ENCODE data around the gene P3H1.
"Not testable (repeated sequence)": the region's sequence is repeated elsewhere in the genome, so short reads cannot be mapped to it uniquely, and the experiment has no call there.

P3H1 gene

GRCh38 chr1:42737986-42738677, 28.7 kb downstream of the P3H1 start:
- intact Hi-C loops (cut with DNase I) = no loop called here
- DNase-seq = peak in 1 of 42 donors; percentile 38

GRCh38 chr1:42737257-42737656, 29.6 kb downstream of the P3H1 start:
- intact Hi-C loops (cut with DNase I) = no loop called here
- peak in 17 of 42 donors; percentile 7 to 46 (median 21) for DNase-seq

GRCh38 chr1:42736571-42737200, 30.1 kb downstream of the P3H1 start:
- peak in 2 of 42 donors; percentile 3 to 21 for DNase-seq
- intact Hi-C loops (cut with DNase I) = no loop called here

- intact Hi-C loops (cut with DNase I) = no loop called here
- peak in 2 of 42 donors; percentile 2 to 25 for DNase-seq
These were observed 30.7 kb downstream of the P3H1 start for GRCh38 chr1:42736152-42736551.

GRCh38 chr1:42735477-42736105, 31.2 kb downstream of the P3H1 start:
- peak in 2 of 42 donors; percentile 6 to 26 for DNase-seq
- intact Hi-C loops (cut with DNase I) = no loop called here

GRCh38 chr1:42735056-42735455, 31.8 kb downstream of the P3H1 start:
- DNase-seq = peak in 2 of 42 donors; percentile 0 to 23

GRCh38 chr1:42734201-42735035, 32.4 kb downstream of the P3H1 start:
- intact Hi-C loops (cut with DNase I) = no loop called here
- peak in 3 of 42 donors; percentile 1 to 13 (median 9) for DNase-seq

More at GRCh38 chr1:42735056-42735455, 31.8 kb downstream of the P3H1 start:
- intact Hi-C loops (cut with DNase I) = no loop called here

GRCh38 chr1:42733415-42734200, 33.2 kb downstream of the P3H1 start:
- intact Hi-C loops (cut with DNase I) = no loop called here
- DNase-seq = peak in 3 of 42 donors; percentile 3 to 25 (median 23)

- intact Hi-C loops (cut with DNase I) = no loop called here
These were observed 34.6 kb downstream of the P3H1 start for GRCh38 chr1:42732126-42732680.

GRCh38 chr1:42731585-42731984, 35.2 kb downstream of the P3H1 start:
- DNase-seq = peak in 2 of 42 donors; percentile 2 to 16
- intact Hi-C loops (cut with DNase I) = no loop called here

More at GRCh38 chr1:42732126-42732680, 34.6 kb downstream of the P3H1 start:
- DNase-seq = peak in 2 of 42 donors; percentile 19 to 21

- intact Hi-C loops (cut with DNase I) = no loop called here
These were observed 35.8 kb downstream of the P3H1 start for GRCh38 chr1:42730988-42731387.

GRCh38 chr1:42730002-42730401, 36.8 kb downstream of the P3H1 start:
- intact Hi-C loops (cut with DNase I) = no loop called here
- DNase-seq = peak in 1 of 42 donors; percentile 25

More at GRCh38 chr1:42730988-42731387, 35.8 kb downstream of the P3H1 start:
- DNase-seq = peak in 2 of 42 donors; percentile 1 to 9

GRCh38 chr1:42725820-42726219, 41.0 kb downstream of the P3H1 start:
- peak in 2 of 42 donors; percentile 8 to 17 for DNase-seq
- intact Hi-C loops (cut with DNase I) = not testable (repeated sequence)

- peak in 1 of 42 donors; percentile 10 for DNase-seq
- intact Hi-C loops (cut with DNase I) = no loop called here
These were observed 43.3 kb downstream of the P3H1 start for GRCh38 chr1:42723511-42723910.

- DNase-seq; intact Hi-C loops (cut with DNase I): not testable (repeated sequence)
These were observed 44.4 kb downstream of the P3H1 start for GRCh38 chr1:42722403-42722802.

GRCh38 chr1:42721926-42722325, 44.9 kb downstream of the P3H1 start:
- intact Hi-C loops (cut with DNase I) = no loop called here
- DNase-seq = no peak

GRCh38 chr1:42720868-42721267, 46.0 kb downstream of the P3H1 start:
- intact Hi-C loops (cut with DNase I) = no loop called here
- no peak for DNase-seq

GRCh38 chr1:42714441-42714840, 52.4 kb downstream of the P3H1 start:
- DNase-seq; intact Hi-C loops (cut with DNase I): not testable (repeated sequence)

Data from head of caudate nucleus (tissue), 42 donors.